Measurements from ENCODE around the gene S100A16.

Gene S100A16

DNA sequence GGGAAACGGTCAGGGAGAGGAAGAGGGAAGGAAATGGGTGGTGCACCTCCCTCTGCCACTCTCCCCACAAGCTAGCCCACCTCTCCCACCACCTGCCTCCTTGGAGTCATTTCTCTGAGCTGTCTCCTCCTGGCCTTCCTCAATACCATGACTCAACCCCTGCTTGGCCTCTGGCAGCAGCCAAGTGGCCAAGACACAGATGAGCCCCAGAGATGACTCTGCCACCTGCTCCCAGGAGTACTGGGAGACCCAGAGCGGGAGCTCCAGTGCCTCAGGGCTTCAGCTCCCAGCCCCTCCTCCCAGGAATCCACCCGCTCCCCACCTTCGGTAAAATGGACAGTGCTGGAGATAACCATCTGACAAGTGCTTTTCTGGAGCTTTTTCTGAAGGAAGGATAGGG is 2.6 kb downstream of the S100A16 start:
- CTCF ChIA-PET, result interaction anchor here (3.4 to 12.8 kb wide), 3 partner anchors 10 to 101 kb away, joined by 19 to 148 read pairs (median 93); no protein-coding TSS in a partner anchor
- POLR2A ChIA-PET, result interaction anchor here (0.7 to 9.4 kb wide), 4 partner anchors 13 to 37 kb away, joined by 3 to 127 read pairs (median 4); partner anchors contain the start of genes CHTOP and S100A13
- peak overlapping the region; percentile 41 for H3K4me3 ChIP-seq (ENCODE audit: low read depth, low read length)
- no peak for DNase-seq (ENCODE audit: low read depth, low spot score)
- TF ChIP-seq, protein P1, sequence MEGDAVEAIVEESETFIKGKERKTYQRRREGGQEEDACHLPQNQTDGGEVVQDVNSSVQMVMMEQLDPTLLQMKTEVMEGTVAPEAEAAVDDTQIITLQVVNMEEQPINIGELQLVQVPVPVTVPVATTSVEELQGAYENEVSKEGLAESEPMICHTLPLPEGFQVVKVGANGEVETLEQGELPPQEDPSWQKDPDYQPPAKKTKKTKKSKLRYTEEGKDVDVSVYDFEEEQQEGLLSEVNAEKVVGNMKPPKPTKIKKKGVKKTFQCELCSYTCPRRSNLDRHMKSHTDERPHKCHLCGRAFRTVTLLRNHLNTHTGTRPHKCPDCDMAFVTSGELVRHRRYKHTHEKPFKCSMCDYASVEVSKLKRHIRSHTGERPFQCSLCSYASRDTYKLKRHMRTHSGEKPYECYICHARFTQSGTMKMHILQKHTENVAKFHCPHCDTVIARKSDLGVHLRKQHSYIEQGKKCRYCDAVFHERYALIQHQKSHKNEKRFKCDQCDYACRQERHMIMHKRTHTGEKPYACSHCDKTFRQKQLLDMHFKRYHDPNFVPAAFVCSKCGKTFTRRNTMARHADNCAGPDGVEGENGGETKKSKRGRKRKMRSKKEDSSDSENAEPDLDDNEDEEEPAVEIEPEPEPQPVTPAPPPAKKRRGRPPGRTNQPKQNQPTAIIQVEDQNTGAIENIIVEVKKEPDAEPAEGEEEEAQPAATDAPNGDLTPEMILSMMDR (IDR thresholded peaks at IDR 0.05; ENCODE audit: insufficient read depth, low read length, missing control alignments), result no peak

DNA sequence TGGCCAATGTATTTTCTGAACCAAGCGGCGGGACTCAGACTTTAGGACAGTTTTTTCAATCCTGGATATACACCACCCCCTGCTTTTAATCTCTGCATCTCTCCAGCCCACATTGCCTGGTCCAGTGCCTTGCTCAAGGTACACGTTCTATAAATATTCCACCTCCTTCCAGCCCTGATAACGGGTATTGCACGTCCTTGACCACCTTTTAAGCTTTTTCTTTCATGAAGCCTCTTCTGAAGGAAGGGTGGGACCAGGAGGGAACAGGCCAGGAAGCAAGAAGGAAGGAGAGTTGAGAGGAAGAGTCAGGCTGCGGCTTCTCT is 3.4 kb downstream of the S100A16 start:
- ChIA-PET POLR2A (interaction anchor here (1.6 to 2.8 kb wide), 3 partner anchors 17 to 26 kb away, joined by 3 to 20 read pairs (median 4); partner anchors contain the start of genes CHTOP and S100A13), CTCF (interaction anchor here (1.4 to 12.8 kb wide), 4 partner anchors 9 to 100 kb away, joined by 5 to 148 read pairs (median 53); no protein-coding TSS in a partner anchor)
- TF ChIP-seq, protein P1 (IDR thresholded peaks at IDR 0.05; ENCODE audit: insufficient read depth, low read length, missing control alignments), result no peak
- no peak for DNase-seq (ENCODE audit: low read depth, low spot score)
- peak overlapping the region; percentile 58 for H3K4me3 ChIP-seq (ENCODE audit: low read depth, low read length)

- TF ChIP-seq, protein P1 (IDR thresholded peaks at IDR 0.05; ENCODE audit: insufficient read depth, low read length, missing control alignments), result no peak
- ChIA-PET POLR2A (interaction anchor here (0.6 to 2.8 kb wide), 4 partner anchors 10 to 26 kb away, joined by 3 to 20 read pairs (median 4); partner anchors contain the start of genes CHTOP and S100A13), CTCF (interaction anchor here (1.3 to 11.1 kb wide), 6 partner anchors 9 to 114 kb away, joined by 3 to 93 read pairs (median 7); partner anchors contain the start of gene S100A13)
- peak overlapping the region; percentile 58 for H3K4me3 ChIP-seq (ENCODE audit: low read depth, low read length)
- DNase-seq (ENCODE audit: low read depth, low spot score), result no peak
Measured at GRCh38 chr1:153608742-153609584, 4.0 kb downstream of the S100A16 start.

DNA sequence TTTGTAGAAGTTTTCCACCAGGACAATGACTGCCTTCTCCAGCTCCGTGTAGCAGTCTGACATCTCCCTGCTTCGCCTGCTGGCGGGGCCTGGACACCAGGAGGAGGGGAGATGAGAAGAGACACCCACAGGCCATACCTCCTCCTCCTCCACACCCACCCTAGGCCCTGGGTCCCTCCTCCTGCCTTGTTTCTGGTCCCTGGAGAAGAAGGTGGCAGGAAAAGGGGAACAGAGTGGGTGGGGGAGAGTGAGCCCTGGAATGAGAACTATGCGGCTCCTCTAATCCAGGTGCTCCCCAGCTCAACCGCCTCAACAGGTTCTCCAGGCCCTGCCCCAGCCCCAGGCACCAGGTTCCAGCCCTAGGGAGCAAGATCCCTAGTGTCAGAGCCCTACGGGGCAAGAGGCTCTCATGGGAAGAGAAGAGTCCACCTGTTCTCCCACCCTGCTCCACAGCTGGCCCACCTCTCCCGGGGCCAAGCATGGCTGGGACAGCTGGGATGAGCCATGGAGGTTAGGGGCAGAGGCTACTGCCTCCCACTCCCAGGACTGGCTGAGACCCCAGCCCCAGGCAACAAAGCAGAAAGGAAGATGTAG is 4.8 kb downstream of the S100A16 start:
- H3K4me3 ChIP-seq (ENCODE audit: low read depth, low read length), result peak overlapping the region; percentile 58
- no peak for DNase-seq (ENCODE audit: low read depth, low spot score)
- ChIA-PET POLR2A (interaction anchor here (0.6 to 2.8 kb wide), 5 partner anchors 10 to 27 kb away, joined by 3 to 20 read pairs (median 4); partner anchors contain the start of gene S100A13), CTCF (interaction anchor here (0.9 to 2.8 kb wide), 6 partner anchors 10 to 113 kb away, joined by 3 to 13 read pairs (median 6); partner anchors contain the start of gene S100A13)
- TF ChIP-seq, protein P1 (IDR thresholded peaks at IDR 0.05; ENCODE audit: insufficient read depth, low read length, missing control alignments), result no peak

DNA sequence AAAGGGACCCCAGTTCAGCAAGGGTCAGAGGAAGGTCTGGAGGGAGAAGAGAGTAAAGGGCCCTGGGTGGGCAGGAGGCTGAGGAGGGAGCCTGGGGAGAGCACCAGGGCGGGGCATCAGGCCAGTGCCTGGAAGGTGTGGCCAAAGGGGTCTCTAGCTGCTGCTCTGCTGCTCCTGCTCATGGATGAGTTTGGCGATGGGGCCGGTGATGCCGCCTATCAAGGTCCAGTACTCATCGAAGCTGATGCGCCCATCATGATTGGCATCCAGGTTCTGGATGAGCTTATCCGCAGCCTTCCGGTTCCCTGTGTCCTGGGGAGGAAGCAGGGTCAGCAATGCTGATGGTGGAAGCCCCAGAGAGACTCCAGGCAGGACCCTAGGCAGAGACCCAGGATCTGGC is 5.6 kb downstream of the S100A16 start:
- CTCF ChIA-PET, result interaction anchor here (0.7 to 2.8 kb wide), 7 partner anchors 9 to 112 kb away, joined by 3 to 13 read pairs (median 3); partner anchors contain the start of gene S100A13
- TF ChIP-seq, protein P1 (IDR thresholded peaks at IDR 0.05; ENCODE audit: insufficient read depth, low read length, missing control alignments), result no peak
- no peak overlapping the region for H3K4me3 ChIP-seq (ENCODE audit: low read depth, low read length)
- no peak for DNase-seq (ENCODE audit: low read depth, low spot score)
- POLR2A ChIA-PET, result interaction anchor here (0.9 to 2.8 kb wide), 3 partner anchors 12 to 23 kb away, joined by 3 to 20 read pairs (median 6); partner anchors contain the start of gene S100A13
